CD4-positive, alpha-beta T cell (primary cell): ENCODE results near the gene SULT4A1. TPM values are rescaled to one million over a fixed set of nuclear protein-coding genes. Genes with fewer than 3 reads are reported as not detected.

Source experiments
- ATAC-seq: fragments of 200-7000 bp; cut with Tn5 transposase; one replicate; pipeline ENCODE4 v1.10.0; 2022; ENCODE audit warnings: mild to moderate bottlenecking; ENCODE audit not compliant: poor library complexity
- CTCF ChIA-PET: fragments of 350-600 bp; sonication (Branson Sonifier 250); formaldehyde crosslinking; loops from one replicate; lab custom pipeline; 2021; ENCODE audit warnings: antibody characterized with exemption, inconsistent platforms; lab: Charles Lee
- POLR2A ChIA-PET: fragments of 350-600 bp; sonication (Branson Sonifier 250); formaldehyde crosslinking; loops from one replicate; lab custom pipeline; 2021; ENCODE audit warnings: antibody characterized with exemption, inconsistent platforms; lab: Charles Lee
- DNase-seq, 14 experiments: peaks; one replicate each; pipeline ENCODE4 v3.0.0-alpha.2; 2013 to 2020; ENCODE audit warnings: mixed read lengths in 2 of 14
- H3K27ac ChIP-seq, 2 donors: one replicate each; pipeline versions ENCODE4 v1.5.1 to v1.7.0; 2013; ENCODE audit warnings: low read length in 2 of 2, low read depth in 1 of 2, mild to moderate bottlenecking in 1 of 2
- H3K27me3 ChIP-seq, 2 experiments: 1 replicate in 1 of 2; 2 replicates in 1 of 2; pipeline versions ENCODE4 v1.6.1 to v1.7.0; 2013; ENCODE audit warnings: low read length in 2 of 2, control low read depth in 1 of 2, mild to moderate bottlenecking in 1 of 2, moderate library complexity in 1 of 2; ENCODE audit not compliant: insufficient read depth in 2 of 2, control insufficient read depth in 1 of 2
- H3K36me3 ChIP-seq: one replicate; pipeline ENCODE4 v1.6.1; 2013; ENCODE audit warnings: low read length, control low read depth; ENCODE audit not compliant: insufficient read depth
- H3K4me1 ChIP-seq: one replicate; pipeline ENCODE4 v1.6.1; 2013; ENCODE audit warnings: low read length, control low read depth; ENCODE audit not compliant: insufficient read depth
- H3K4me3 ChIP-seq: one replicate; pipeline ENCODE4 v1.5.1; 2013; ENCODE audit warnings: mild to moderate bottlenecking, low read length, moderate library complexity
- H3K9me3 ChIP-seq, 2 experiments: 1 replicate in 1 of 2; 2 replicates in 1 of 2; pipeline versions ENCODE4 v1.6.1 to v1.7.0; 2013; ENCODE audit warnings: low read length in 2 of 2, mild to moderate bottlenecking in 2 of 2, control low read depth in 1 of 2, moderate library complexity in 1 of 2; ENCODE audit not compliant: control insufficient read depth in 1 of 2, insufficient read depth in 1 of 2
- H3K27ac Mint-ChIP-seq: one replicate; pipeline ENCODE4 v1.8.0; 2020; ENCODE audit warnings: mixed read lengths
- H3K27me3 Mint-ChIP-seq: one replicate; pipeline ENCODE4 v1.8.0; 2021; ENCODE audit warnings: mixed read lengths
- H3K36me3 Mint-ChIP-seq: one replicate; pipeline ENCODE4 v1.8.0; 2021; ENCODE audit warnings: low read depth, mixed read lengths
- H3K4me1 Mint-ChIP-seq: one replicate; pipeline ENCODE4 v1.8.0; 2021; ENCODE audit warnings: low read depth, mixed read lengths
- H3K4me3 Mint-ChIP-seq: one replicate; pipeline ENCODE4 v1.8.0; 2020; ENCODE audit warnings: mild to moderate bottlenecking, mixed read lengths
- H3K9me3 Mint-ChIP-seq: one replicate; pipeline ENCODE4 v1.8.0; 2020; ENCODE audit warnings: mixed read lengths
- intact Hi-C, 2 experiments: fragments of 100-400 bp; cut with DNase I in 1 of 2; cut with micrococcal nuclease in 1 of 2; formaldehyde crosslinking; loops; one replicate each; pipeline versions ENCODE4 v1.15.1 to v1.9.0; 2023 to 2025; cut with DNase I, micrococcal nuclease
- total RNA-seq, 174 experiments: library from RNA in 2 of 174; stranded (reverse) in 2 of 174; gene quantifications; one replicate each; pipeline ENCODE4 v1.2.3 and lab custom pipeline; 2021 to 2026
- TF ChIP-seq, protein P1 (sequence below): fragments of 200-600 bp; IDR thresholded peaks from one replicate; pipeline ENCODE4 v1.8.0; 2022; ENCODE audit warnings: antibody characterized with exemption, mild to moderate bottlenecking

The SULT4A1 gene
- total RNA-seq, 2 experiments from 2014 or later: not detected

DNA sequence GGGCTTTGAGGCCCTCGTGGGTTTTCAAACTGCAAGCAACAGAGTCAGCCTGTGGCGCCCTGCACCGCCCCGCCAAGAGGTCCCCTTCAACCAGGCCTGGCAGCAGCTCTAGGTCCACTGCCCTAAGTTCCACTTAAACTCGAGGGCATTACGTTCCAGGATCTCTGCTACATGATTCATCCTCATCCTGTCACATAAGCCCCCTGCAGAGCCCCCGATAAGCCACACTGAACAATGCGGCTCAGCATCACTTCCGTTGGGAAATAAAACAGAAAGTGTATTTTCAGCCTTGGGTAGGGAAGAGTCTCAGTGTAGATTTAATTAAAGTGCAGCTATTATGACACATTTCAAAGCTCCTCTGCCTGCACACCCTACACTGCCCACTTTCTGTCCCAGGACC is 24.6 kb downstream of the SULT4A1 start:
- Mint-ChIP-seq H3K9me3 (no peaks in the 10 kb centered on the region), H3K27ac (no peak overlapping the region), H3K27me3 (peaks cover 6% of the 10 kb centered on the region), H3K4me1 (no peaks in the 10 kb centered on the region), H3K4me3 (no peak overlapping the region), H3K36me3 (no peaks in the 10 kb centered on the region)
- H3K4me3 ChIP-seq: no peak overlapping the region
- no peak for ATAC-seq
- no peaks in the 10 kb centered on the region for H3K27me3 ChIP-seq
- H3K4me1 ChIP-seq: no peaks in the 10 kb centered on the region
- intact Hi-C loops: no loop called here
- DNase-seq: no peak
- no peaks in the 10 kb centered on the region for H3K36me3 ChIP-seq
- H3K27ac ChIP-seq: no peak overlapping the region
- POLR2A ChIA-PET: no interaction called here
- CTCF ChIA-PET: no interaction called here
- TF ChIP-seq, protein P1, sequence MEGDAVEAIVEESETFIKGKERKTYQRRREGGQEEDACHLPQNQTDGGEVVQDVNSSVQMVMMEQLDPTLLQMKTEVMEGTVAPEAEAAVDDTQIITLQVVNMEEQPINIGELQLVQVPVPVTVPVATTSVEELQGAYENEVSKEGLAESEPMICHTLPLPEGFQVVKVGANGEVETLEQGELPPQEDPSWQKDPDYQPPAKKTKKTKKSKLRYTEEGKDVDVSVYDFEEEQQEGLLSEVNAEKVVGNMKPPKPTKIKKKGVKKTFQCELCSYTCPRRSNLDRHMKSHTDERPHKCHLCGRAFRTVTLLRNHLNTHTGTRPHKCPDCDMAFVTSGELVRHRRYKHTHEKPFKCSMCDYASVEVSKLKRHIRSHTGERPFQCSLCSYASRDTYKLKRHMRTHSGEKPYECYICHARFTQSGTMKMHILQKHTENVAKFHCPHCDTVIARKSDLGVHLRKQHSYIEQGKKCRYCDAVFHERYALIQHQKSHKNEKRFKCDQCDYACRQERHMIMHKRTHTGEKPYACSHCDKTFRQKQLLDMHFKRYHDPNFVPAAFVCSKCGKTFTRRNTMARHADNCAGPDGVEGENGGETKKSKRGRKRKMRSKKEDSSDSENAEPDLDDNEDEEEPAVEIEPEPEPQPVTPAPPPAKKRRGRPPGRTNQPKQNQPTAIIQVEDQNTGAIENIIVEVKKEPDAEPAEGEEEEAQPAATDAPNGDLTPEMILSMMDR: no peak
- no peaks in the 10 kb centered on the region for H3K9me3 ChIP-seq

DNA sequence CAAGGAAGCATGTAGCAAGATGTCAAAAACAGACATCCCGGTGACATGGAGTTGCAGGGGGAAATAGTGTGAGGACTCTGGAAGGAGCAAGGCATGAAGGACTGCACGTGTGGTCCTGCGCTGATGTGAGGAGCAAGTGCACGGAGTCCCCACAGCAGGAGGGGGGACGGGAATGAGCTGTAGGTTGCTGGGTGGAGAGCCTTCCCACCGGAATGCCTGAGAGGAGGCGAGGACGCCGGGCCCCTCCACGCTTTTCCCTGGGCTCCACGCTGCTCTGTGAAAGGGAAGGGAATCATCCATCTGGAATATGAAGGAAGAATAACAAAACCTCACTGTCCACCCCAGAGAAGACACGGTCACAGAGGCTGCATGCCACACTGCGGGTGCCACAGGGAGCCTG is 26.6 kb downstream of the SULT4A1 start:
- no peaks in the 10 kb centered on the region for H3K36me3 Mint-ChIP-seq
- Histone ChIP-seq H3K36me3 (no peaks in the 10 kb centered on the region), H3K27me3 (no peaks in the 10 kb centered on the region), H3K4me1 (no peaks in the 10 kb centered on the region), H3K9me3 (no peaks in the 10 kb centered on the region), H3K27ac (no peak overlapping the region), H3K4me3 (no peak overlapping the region)
- no peaks in the 10 kb centered on the region for H3K4me1 Mint-ChIP-seq
- peaks cover 6% of the 10 kb centered on the region for H3K27me3 Mint-ChIP-seq
- no peak for ATAC-seq
- TF ChIP-seq, protein P1: no peak
- CTCF ChIA-PET: no interaction called here
- POLR2A ChIA-PET: no interaction called here
- no peaks in the 10 kb centered on the region for H3K9me3 Mint-ChIP-seq
- DNase-seq: no peak
- H3K27ac Mint-ChIP-seq: no peak overlapping the region
- intact Hi-C loops: no loop called here
- H3K4me3 Mint-ChIP-seq: no peak overlapping the region

DNA sequence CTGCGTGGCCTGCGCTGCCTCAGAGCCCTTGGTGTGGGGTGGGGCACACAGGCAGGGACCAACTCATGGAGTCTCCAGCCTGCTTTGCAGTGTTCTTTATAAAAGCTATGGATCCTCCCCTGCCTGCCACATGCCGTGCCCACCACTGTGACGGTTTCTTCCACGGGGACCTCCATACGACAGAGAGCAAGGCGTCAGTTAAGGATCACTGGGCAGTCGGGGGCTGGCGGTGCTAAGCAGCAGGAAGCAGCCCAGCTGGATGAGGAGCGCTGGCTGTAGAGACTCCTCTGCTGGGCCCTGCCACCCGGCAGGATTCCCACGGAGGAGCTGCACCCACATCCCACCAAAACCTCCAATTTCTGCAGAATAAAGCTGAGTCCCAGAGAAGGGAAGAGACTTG is 27.1 kb downstream of the SULT4A1 start:
- H3K27ac ChIP-seq: no peak overlapping the region
- no peak for DNase-seq
- no peaks in the 10 kb centered on the region for H3K4me1 ChIP-seq
- CTCF ChIA-PET: no interaction called here
- H3K4me3 ChIP-seq: no peak overlapping the region
- Mint-ChIP-seq H3K36me3 (no peaks in the 10 kb centered on the region), H3K27me3 (peaks cover 6% of the 10 kb centered on the region), H3K27ac (no peak overlapping the region), H3K4me1 (no peaks in the 10 kb centered on the region), H3K9me3 (no peaks in the 10 kb centered on the region), H3K4me3 (no peak overlapping the region)
- POLR2A ChIA-PET: no interaction called here
- ATAC-seq: no peak
- TF ChIP-seq, protein P1: no peak
- no peaks in the 10 kb centered on the region for H3K27me3 ChIP-seq
- H3K9me3 ChIP-seq: no peaks in the 10 kb centered on the region
- intact Hi-C loops: no loop called here
- H3K36me3 ChIP-seq: no peaks in the 10 kb centered on the region
